ENCODE results near the gene FRMD4A. TPM values are rescaled to one million over a fixed set of nuclear protein-coding genes. Genes with fewer than 3 reads are reported as not detected.

FRMD4A gene
- total RNA-seq, 2 experiments from 2014 or later = 3.1 to 3.7 TPM

- no peak for ATAC-seq (ENCODE audit: poor library complexity)
- H3K9me3 ChIP-seq (ENCODE audit: control insufficient read depth in 1 of 2, insufficient read depth in 1 of 2, low read length in 2 of 2) = no peaks in the 10 kb centered on the region
- no peaks in the 10 kb centered on the region for H3K4me1 Mint-ChIP-seq (ENCODE audit: low read depth)
- TF ChIP-seq CTCF (IDR thresholded peaks at IDR 0.05) = no peak
- no peaks in the 10 kb centered on the region for H3K9me3 Mint-ChIP-seq
- POLR2A ChIA-PET = interaction anchor here (1.0 kb wide), 1 partner anchor 7 kb away, joined by 3 read pairs; no protein-coding TSS in a partner anchor
- peaks cover 100% of the 10 kb centered on the region for H3K36me3 Mint-ChIP-seq (ENCODE audit: low read depth)
- H3K36me3 ChIP-seq (ENCODE audit: insufficient read depth, low read length) = peaks cover 89% of the 10 kb centered on the region
- H3K27me3 ChIP-seq (ENCODE audit: control insufficient read depth in 1 of 2, insufficient read depth in 2 of 2, low read length in 2 of 2) = no peaks in the 10 kb centered on the region
- DNase-seq = no peak
- H3K4me3 Mint-ChIP-seq = no peak overlapping the region
- intact Hi-C loops (cut with DNase I, micrococcal nuclease) = no loop called here
- no peaks in the 10 kb centered on the region for H3K27me3 Mint-ChIP-seq
- no peak overlapping the region for H3K4me3 ChIP-seq (ENCODE audit: low read length)
- no peak overlapping the region for H3K27ac ChIP-seq (ENCODE audit: low read depth in 1 of 2, low read length in 2 of 2)
- H3K27ac Mint-ChIP-seq = no peak overlapping the region
- no peaks in the 10 kb centered on the region for H3K4me1 ChIP-seq (ENCODE audit: insufficient read depth, low read length)
- CTCF ChIA-PET = no interaction called here
These were observed 717.9 kb downstream of the FRMD4A start for GRCh38 chr10:13612654-13613373.

GRCh38 chr10:13608246-13608853 is 722.4 kb downstream of the FRMD4A start:
- no peaks in the 10 kb centered on the region for H3K27me3 ChIP-seq (ENCODE audit: control insufficient read depth in 1 of 2, insufficient read depth in 2 of 2, low read length in 2 of 2)
- Mint-ChIP-seq H3K27ac (no peak overlapping the region), H3K27me3 (no peaks in the 10 kb centered on the region), H3K4me1 (ENCODE audit: low read depth) (no peaks in the 10 kb centered on the region), H3K4me3 (no peak overlapping the region), H3K36me3 (ENCODE audit: low read depth) (peaks cover 95% of the 10 kb centered on the region), H3K9me3 (no peaks in the 10 kb centered on the region)
- H3K27ac ChIP-seq (ENCODE audit: low read depth in 1 of 2, low read length in 2 of 2) = no peak overlapping the region
- no peaks in the 10 kb centered on the region for H3K9me3 ChIP-seq (ENCODE audit: control insufficient read depth in 1 of 2, insufficient read depth in 1 of 2, low read length in 2 of 2)
- H3K4me1 ChIP-seq (ENCODE audit: insufficient read depth, low read length) = no peaks in the 10 kb centered on the region
- no peak overlapping the region for H3K4me3 ChIP-seq (ENCODE audit: low read length)
- CTCF ChIA-PET = no interaction called here
- no peak for DNase-seq
- intact Hi-C loops (cut with DNase I, micrococcal nuclease) = no loop called here
- H3K36me3 ChIP-seq (ENCODE audit: insufficient read depth, low read length) = peaks cover 79% of the 10 kb centered on the region
- POLR2A ChIA-PET = no interaction called here
- no peak for ATAC-seq (ENCODE audit: poor library complexity)
- TF ChIP-seq CTCF (IDR thresholded peaks at IDR 0.05) = no peak

GRCh38 chr10:13604357-13605040 is 726.2 kb downstream of the FRMD4A start:
- Mint-ChIP-seq H3K27ac (no peak overlapping the region), H3K4me3 (no peak overlapping the region), H3K27me3 (no peaks in the 10 kb centered on the region), H3K4me1 (ENCODE audit: low read depth) (no peaks in the 10 kb centered on the region), H3K36me3 (ENCODE audit: low read depth) (peaks cover 94% of the 10 kb centered on the region), H3K9me3 (no peaks in the 10 kb centered on the region)
- Histone ChIP-seq H3K4me1 (ENCODE audit: insufficient read depth, low read length) (no peaks in the 10 kb centered on the region), H3K36me3 (ENCODE audit: insufficient read depth, low read length) (peaks cover 60% of the 10 kb centered on the region), H3K27me3 (ENCODE audit: control insufficient read depth in 1 of 2, insufficient read depth in 2 of 2, low read length in 2 of 2) (no peaks in the 10 kb centered on the region), H3K9me3 (ENCODE audit: control insufficient read depth in 1 of 2, insufficient read depth in 1 of 2, low read length in 2 of 2) (no peaks in the 10 kb centered on the region), H3K27ac (ENCODE audit: low read depth in 1 of 2, low read length in 2 of 2) (no peak overlapping the region), H3K4me3 (ENCODE audit: low read length) (no peak overlapping the region)
- ChIA-PET POLR2A (interaction anchor here (1.1 kb wide), 1 partner anchor 17 kb away, joined by 3 read pairs; the partner anchor contains the start of gene PRPF18), CTCF (no interaction called here)
- DNase-seq (no peak), ATAC-seq (ENCODE audit: poor library complexity) (no peak)
- intact Hi-C loops (cut with DNase I, micrococcal nuclease) = no loop called here
- no peak for TF ChIP-seq CTCF (IDR thresholded peaks at IDR 0.05)
